Measurements from ENCODE around the gene TSPEAR.
"Not testable (repeated sequence)": the region's sequence is repeated elsewhere in the genome, so short reads cannot be mapped to it uniquely, and the experiment has no call there.

The TSPEAR gene

GRCh38 chr21:44686843-44687561 lies 24.4 kb downstream of the TSPEAR start:
- no peak for DNase-seq (ENCODE audit: low read depth in 4 of 4, low spot score in 1 of 4)

GRCh38 chr21:44686000-44686781 lies 25.2 kb downstream of the TSPEAR start:
- no peak for DNase-seq (ENCODE audit: low read depth in 4 of 4, low spot score in 1 of 4)

- DNase-seq (ENCODE audit: low read depth in 4 of 4, low spot score in 1 of 4) = not testable (repeated sequence)
These were observed 26.3 kb downstream of the TSPEAR start for GRCh38 chr21:44685050-44685449.

- no peak for DNase-seq (ENCODE audit: low read depth in 4 of 4, low spot score in 1 of 4)
These were observed 26.9 kb downstream of the TSPEAR start for GRCh38 chr21:44684483-44684882.

GRCh38 chr21:44684077-44684476 lies 27.3 kb downstream of the TSPEAR start:
- DNase-seq (ENCODE audit: low read depth in 4 of 4, low spot score in 1 of 4) = no peak

GRCh38 chr21:44682580-44683151 lies 28.7 kb downstream of the TSPEAR start:
- DNase-seq (ENCODE audit: low read depth in 4 of 4, low spot score in 1 of 4) = no peak

- DNase-seq (ENCODE audit: low read depth in 4 of 4, low spot score in 1 of 4) = no peak
These were observed 29.4 kb downstream of the TSPEAR start, which contains the start of gene KRTAP12-1 for GRCh38 chr21:44681861-44682579. TSS of gene KRTAP12-1 (minus strand) at chr21:44682163. CDS start at chr21:44682123, 40 bp downstream.

GRCh38 chr21:44681152-44681551 lies 30.2 kb downstream of the TSPEAR start:
- no peak for DNase-seq (ENCODE audit: low read depth in 4 of 4, low spot score in 1 of 4)

GRCh38 chr21:44677881-44678280 lies 33.5 kb downstream of the TSPEAR start:
- DNase-seq (ENCODE audit: low read depth in 4 of 4, low spot score in 1 of 4) = no peak

- DNase-seq (ENCODE audit: low read depth in 4 of 4, low spot score in 1 of 4) = no peak
These were observed 39.5 kb downstream of the TSPEAR start for GRCh38 chr21:44671911-44672310.

GRCh38 chr21:44670642-44671432 lies 40.5 kb downstream of the TSPEAR start:
- DNase-seq (ENCODE audit: low read depth in 4 of 4, low spot score in 1 of 4) = no peak

- DNase-seq (ENCODE audit: low read depth in 4 of 4, low spot score in 1 of 4) = no peak
These were observed 43.8 kb downstream of the TSPEAR start for GRCh38 chr21:44667612-44668011.

- DNase-seq (ENCODE audit: low read depth in 4 of 4, low spot score in 1 of 4) = no peak
These were observed 44.7 kb downstream of the TSPEAR start, which contains the start of gene KRTAP12-2 for GRCh38 chr21:44666401-44667320. TSS of gene KRTAP12-2 (minus strand) at chr21:44666927. CDS start at chr21:44666886, 41 bp downstream.

GRCh38 chr21:44664691-44665090 lies 46.7 kb downstream of the TSPEAR start:
- DNase-seq (ENCODE audit: low read depth in 4 of 4, low spot score in 1 of 4) = no peak

GRCh38 chr21:44661567-44661966 lies 49.8 kb downstream of the TSPEAR start:
- DNase-seq (ENCODE audit: low read depth in 4 of 4, low spot score in 1 of 4) = not testable (repeated sequence)

GRCh38 chr21:44658913-44659595 lies 52.3 kb downstream of the TSPEAR start:
- no peak for DNase-seq (ENCODE audit: low read depth in 4 of 4, low spot score in 1 of 4)

- no peak for DNase-seq (ENCODE audit: low read depth in 4 of 4, low spot score in 1 of 4)
These were observed 52.8 kb downstream of the TSPEAR start for GRCh38 chr21:44658541-44658910.

- DNase-seq (ENCODE audit: low read depth in 4 of 4, low spot score in 1 of 4) = no peak
These were observed 53.5 kb downstream of the TSPEAR start, which contains the start of gene KRTAP12-3 for GRCh38 chr21:44657635-44658540. TSS of gene KRTAP12-3 (plus strand) at chr21:44657932. CDS start at chr21:44657980, 48 bp downstream.
